Brain microvascular endothelial cell (primary cell): Measurements from ENCODE around the gene BRIP1.

Experiments
- DNase-seq: peaks from one replicate; pipeline ENCODE4 v3.0.0-alpha.2; 2020
- H3K27ac ChIP-seq: fragments of 250-450 bp; sonication (Bioruptor Pico); 2 replicates; pipeline ENCODE4 v1.5.1; 2020; ENCODE audit warnings: mild to moderate bottlenecking, moderate library complexity
- H3K27me3 ChIP-seq: fragments of 250-450 bp; sonication (Bioruptor Pico); replicated peaks from 2 replicates; pipeline ENCODE4 v1.5.1; 2020; ENCODE audit warnings: mild to moderate bottlenecking
- H3K36me3 ChIP-seq: fragments of 250-450 bp; sonication (Bioruptor Pico); replicated peaks from 2 replicates; pipeline ENCODE4 v1.5.1; 2020; ENCODE audit warnings: mild to moderate bottlenecking
- H3K4me3 ChIP-seq: 2 replicates; pipeline ENCODE4 v1.5.1; 2011; ENCODE audit warnings: low read depth, mild to moderate bottlenecking, control low read depth, low read length, moderate library complexity
- CTCF ChIP-seq: IDR thresholded peaks from 2 replicates; pipeline ENCODE4 v1.5.1; 2011; ENCODE audit warnings: low read depth, mild to moderate bottlenecking, moderate library complexity, low read length, control low read depth, inconsistent platforms; ENCODE audit errors: missing control alignments
- in situ Hi-C: cut with HindIII; loops from 2 replicates; pipeline ENCODE4 v1.10.0; 2017; ENCODE audit warnings: low sequenced_read_pairs, low pct_ligation_motif_present

Gene BRIP1

GRCh38 chr17:61699032-61699431 is 164.3 kb downstream of the BRIP1 start:
- DNase-seq: no peak

GRCh38 chr17:61698244-61698643 is 165.1 kb downstream of the BRIP1 start:
- Histone ChIP-seq H3K4me3 (no peak overlapping the region), H3K27ac (no peak overlapping the region), H3K36me3 (no peaks in the 10 kb centered on the region), H3K27me3 (no peaks in the 10 kb centered on the region)
- no peak for DNase-seq
- in situ Hi-C loops: no loop called here
- no peak for TF ChIP-seq CTCF

More at GRCh38 chr17:61699032-61699431, 164.3 kb downstream of the BRIP1 start:
- no peaks in the 10 kb centered on the region for H3K36me3 ChIP-seq
- no peak for TF ChIP-seq CTCF
- H3K4me3 ChIP-seq: no peak overlapping the region
- no peaks in the 10 kb centered on the region for H3K27me3 ChIP-seq
- no peak overlapping the region for H3K27ac ChIP-seq
- in situ Hi-C loops: no loop called here

- Histone ChIP-seq H3K4me3 (no peak overlapping the region), H3K27me3 (no peaks in the 10 kb centered on the region), H3K36me3 (no peaks in the 10 kb centered on the region), H3K27ac (no peak overlapping the region)
- DNase-seq: no peak
- TF ChIP-seq CTCF: no peak
- in situ Hi-C loops: no loop called here
Measured at GRCh38 chr17:61695779-61696337, 167.5 kb downstream of the BRIP1 start.

- in situ Hi-C loops: no loop called here
Measured at GRCh38 chr17:61694095-61694494, 169.2 kb downstream of the BRIP1 start.

GRCh38 chr17:61689610-61690180 is 173.6 kb downstream of the BRIP1 start:
- H3K4me3 ChIP-seq: no peak overlapping the region
- in situ Hi-C loops: no loop called here
- H3K27ac ChIP-seq: no peak overlapping the region
- H3K27me3 ChIP-seq: no peaks in the 10 kb centered on the region
- DNase-seq: peak; percentile 21
- TF ChIP-seq CTCF: no peak
- H3K36me3 ChIP-seq: no peaks in the 10 kb centered on the region

More at GRCh38 chr17:61694095-61694494, 169.2 kb downstream of the BRIP1 start:
- no peak overlapping the region for H3K4me3 ChIP-seq
- DNase-seq: no peak
- H3K27ac ChIP-seq: no peak overlapping the region
- TF ChIP-seq CTCF: no peak
- H3K27me3 ChIP-seq: no peaks in the 10 kb centered on the region
- H3K36me3 ChIP-seq: no peaks in the 10 kb centered on the region

GRCh38 chr17:61687769-61688168 is 175.6 kb downstream of the BRIP1 start:
- DNase-seq: no peak
- no peak for TF ChIP-seq CTCF
- H3K27me3 ChIP-seq: no peaks in the 10 kb centered on the region

More at GRCh38 chr17:61687769-61688168, 175.6 kb downstream of the BRIP1 start:
- H3K36me3 ChIP-seq: no peaks in the 10 kb centered on the region
- in situ Hi-C loops: no loop called here
- H3K27ac ChIP-seq: no peak overlapping the region
- no peak overlapping the region for H3K4me3 ChIP-seq
